Fibroblast of skin of scalp (primary cell): Measurements from ENCODE around the gene NUTM2D.
"Not testable (repeated sequence)": the region's sequence is repeated elsewhere in the genome, so short reads cannot be mapped to it uniquely, and the experiment has no call there.

Source experiments
- DNase-seq: peaks from one replicate; pipeline ENCODE4 v3.0.0-alpha.2; 2013

Gene NUTM2D

DNA sequence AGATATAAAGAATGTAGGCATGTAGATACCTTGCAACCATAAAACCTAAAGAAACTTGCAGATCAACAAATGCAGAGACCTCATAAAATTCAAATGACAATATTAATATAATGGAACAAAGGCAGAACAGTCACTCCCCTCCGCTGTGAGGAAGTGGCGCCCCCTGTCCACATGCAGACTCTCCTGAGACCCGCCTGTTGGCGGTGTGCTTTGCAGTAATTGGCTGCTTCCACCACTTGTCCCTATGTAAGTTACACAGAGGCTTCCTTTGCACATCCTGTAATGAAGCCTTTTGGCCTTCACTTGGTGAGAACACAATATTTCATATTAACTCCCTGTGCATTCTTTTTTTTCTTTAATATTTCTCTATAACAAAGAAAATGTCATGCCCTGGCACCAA, 21.6 kb downstream of the NUTM2D start:
- DNase-seq: not testable (repeated sequence)

GRCh38 chr10:87383149-87383857, 25.8 kb downstream of the NUTM2D start:
- DNase-seq: not testable (repeated sequence)

DNA sequence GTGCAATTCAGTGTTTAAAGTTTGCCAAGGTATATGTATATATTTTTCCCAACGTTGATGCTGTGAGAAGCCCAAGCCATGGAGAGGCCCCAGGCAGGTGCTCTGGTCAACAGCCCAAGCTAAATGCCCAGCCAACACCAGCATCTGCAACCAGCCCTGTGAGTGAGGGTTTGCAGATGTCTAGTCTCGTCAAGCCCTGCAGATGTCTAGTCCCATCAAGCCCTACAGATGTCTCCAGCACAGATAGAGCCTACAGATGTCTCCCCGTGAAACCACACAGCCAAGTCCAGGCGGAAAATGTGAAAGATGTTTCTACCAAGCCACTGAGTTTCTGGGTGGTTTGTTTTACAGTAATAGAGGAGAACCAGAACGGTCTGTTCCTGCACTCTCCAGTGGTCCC, 26.7 kb downstream of the NUTM2D start:
- DNase-seq: not testable (repeated sequence)

DNA sequence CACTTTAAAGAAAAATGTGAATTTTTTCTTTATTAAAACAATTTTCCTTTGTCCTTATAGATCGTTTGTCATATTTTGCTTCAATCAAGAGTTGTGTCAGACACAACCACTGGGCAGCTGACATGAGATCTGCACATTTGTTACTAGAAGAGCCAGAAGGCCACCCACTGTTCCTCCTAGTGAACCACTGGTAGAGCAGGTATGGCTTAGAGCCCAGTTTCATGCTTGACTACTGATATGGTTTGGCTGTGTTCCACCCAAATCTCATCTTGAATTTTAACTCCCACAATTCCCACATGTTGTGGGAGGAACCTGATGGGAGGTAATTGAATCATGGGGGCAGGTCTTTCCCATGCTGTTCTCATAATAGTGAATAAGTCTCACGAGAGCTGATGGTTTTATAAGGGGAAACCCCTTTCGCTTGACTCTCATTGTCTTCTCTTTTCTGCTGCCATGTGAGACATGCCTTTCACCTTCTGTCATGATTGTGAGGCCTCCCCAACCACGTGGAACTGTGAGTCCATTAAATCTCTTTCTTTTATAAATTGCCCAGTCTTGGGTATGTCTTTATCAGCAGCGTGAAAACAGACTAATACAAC, 28.3 kb downstream of the NUTM2D start:
- not testable (repeated sequence) for DNase-seq

DNA sequence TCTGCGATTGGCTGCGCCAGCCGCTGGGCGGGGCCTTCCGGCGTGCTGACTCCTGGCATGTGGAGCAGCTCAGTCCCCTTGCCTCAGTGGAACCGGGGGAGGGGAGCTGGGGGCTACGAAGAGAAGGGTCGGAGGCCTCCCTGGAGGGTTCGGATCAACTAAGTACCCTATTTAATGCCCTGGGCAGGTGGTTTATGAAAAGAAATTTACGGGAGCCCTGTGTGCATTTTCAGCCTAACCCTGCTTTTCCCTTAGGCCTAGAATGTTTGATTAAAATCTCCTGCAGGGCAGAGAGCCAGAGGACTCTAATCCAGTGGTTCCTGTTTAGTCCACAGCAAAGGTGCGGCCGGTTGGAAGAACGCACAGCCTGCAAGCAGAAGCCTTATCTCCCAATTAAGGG, 33.8 kb downstream of the NUTM2D start:
- not testable (repeated sequence) for DNase-seq

DNA sequence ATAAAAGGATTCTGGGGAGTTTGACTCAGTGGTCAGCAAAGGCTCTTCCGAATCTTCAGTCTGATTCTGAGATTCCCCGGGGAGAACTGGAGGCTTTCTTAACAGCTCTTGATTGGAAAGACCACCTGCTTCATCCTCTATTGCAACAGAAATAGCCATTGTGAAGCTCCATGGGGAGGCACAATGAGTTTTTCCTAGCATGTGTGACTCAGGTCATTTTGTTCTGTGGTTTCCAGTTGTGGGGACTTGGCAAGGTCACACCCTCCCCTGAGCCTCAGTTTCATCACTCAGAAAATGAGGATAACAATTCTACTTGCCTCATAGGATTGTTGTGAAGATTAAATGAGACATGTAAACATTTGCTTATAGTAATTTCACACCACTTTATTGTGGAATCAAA, 38.7 kb downstream of the NUTM2D start:
- not testable (repeated sequence) for DNase-seq

- DNase-seq: not testable (repeated sequence)
These were observed 40.9 kb downstream of the NUTM2D start for GRCh38 chr10:87398436-87398835.

DNA sequence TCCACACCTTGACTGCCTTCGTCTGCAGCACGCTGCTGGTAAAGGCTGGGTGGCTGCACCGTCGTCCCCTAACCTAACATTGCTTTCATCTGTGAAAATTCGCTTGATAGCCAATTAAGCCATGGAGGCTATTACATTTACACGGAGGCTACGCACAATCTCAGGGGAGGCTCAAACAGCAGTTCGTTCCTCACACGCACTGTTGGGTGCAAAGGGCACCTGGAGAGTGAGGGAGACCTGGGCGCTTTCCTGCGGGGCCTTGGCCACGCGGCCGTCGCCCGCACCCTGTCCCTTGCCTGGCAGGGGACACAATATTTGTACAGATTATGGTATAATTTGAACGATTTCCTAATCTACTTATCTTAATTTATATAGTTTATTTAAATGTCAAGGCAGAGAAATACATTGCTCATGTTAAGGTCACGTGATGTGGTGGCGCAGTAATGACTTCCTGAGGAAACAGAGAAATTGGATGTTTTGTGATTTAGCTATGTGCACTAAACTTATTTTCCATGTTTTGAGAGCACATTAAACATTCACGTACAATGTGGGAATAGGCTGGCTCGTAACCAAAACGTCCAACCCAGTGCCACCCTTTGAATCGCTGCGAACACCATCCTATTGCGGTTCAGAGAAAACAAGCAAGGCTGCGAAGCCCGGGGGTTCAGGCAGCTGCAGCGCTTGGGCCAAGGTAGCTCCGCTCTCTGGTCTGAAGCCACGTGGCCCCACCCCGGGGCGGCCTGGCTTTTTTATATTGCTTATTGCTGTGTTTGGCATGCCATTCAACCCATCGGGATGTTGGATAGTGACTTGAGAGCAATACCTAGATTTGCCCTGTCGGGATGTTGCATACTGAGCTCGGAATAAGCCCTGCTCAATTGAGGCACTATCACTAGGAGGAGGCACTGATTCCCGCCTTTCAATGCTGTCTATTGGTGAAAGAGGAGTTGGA, 50.2 kb downstream of the NUTM2D start:
- DNase-seq: not testable (repeated sequence)

GRCh38 chr10:87413921-87414320, 56.4 kb downstream of the NUTM2D start:
- not testable (repeated sequence) for DNase-seq
